Heart right ventricle (tissue), 16 donors: ENCODE measurements around the gene AGFG2. TPM values are rescaled to one million over a fixed set of nuclear protein-coding genes. Genes with fewer than 3 reads are reported as not detected.

ENCODE experiments used
- ATAC-seq, 8 donors: fragments of 200-7000 bp; cut with Tn5 transposase; one replicate each; pipeline ENCODE4 v1.9.1; 2020; ENCODE audit warnings: mild to moderate bottlenecking in 8 of 8, moderate library complexity in 8 of 8, moderate number of reproducible peaks in 1 of 8
- DNase-seq, 2 donors: peaks; one replicate each; pipeline ENCODE4 v3.0.0-alpha.2; 2020
- H3K27ac ChIP-seq, 10 donors: fragments of 200-600 bp; sonication (generic) in 2 of 10; one replicate each; pipeline versions ENCODE4 v1.5.0 to v1.8.0; 2020 to 2022; ENCODE audit warnings: mild to moderate bottlenecking in 3 of 10
- H3K27me3 ChIP-seq, 7 donors: fragments of 200-600 bp; one replicate each; pipeline ENCODE4 v1.8.0; 2021 to 2022; ENCODE audit warnings: mild to moderate bottlenecking in 2 of 7
- H3K36me3 ChIP-seq, 9 donors: fragments of 200-600 bp; sonication (generic) in 1 of 9; one replicate each; pipeline versions ENCODE4 v1.5.0 to v1.8.0; 2020 to 2022; ENCODE audit warnings: mild to moderate bottlenecking in 2 of 9
- H3K4me1 ChIP-seq, 9 donors: fragments of 200-600 bp; sonication (generic) in 1 of 9; one replicate each; pipeline versions ENCODE4 v1.5.0 to v1.8.0; 2020 to 2022; ENCODE audit warnings: mild to moderate bottlenecking in 4 of 9
- H3K4me3 ChIP-seq, 10 donors: fragments of 200-600 bp; sonication (generic) in 2 of 10; one replicate each; pipeline versions ENCODE4 v1.5.0 to v1.8.0; 2020 to 2022; ENCODE audit warnings: mild to moderate bottlenecking in 7 of 10, moderate library complexity in 2 of 10
- H3K9me3 ChIP-seq, 11 donors: fragments of 200-600 bp in 10 of 11; sonication (generic) in 2 of 11; one replicate each; pipeline versions ENCODE4 v1.5.0 to v1.8.0; 2013 to 2022; ENCODE audit warnings: mild to moderate bottlenecking in 2 of 11, control low read depth in 1 of 11, moderate library complexity in 1 of 11
- WGBS, 2 donors: extraction: QIAGEN DNeasy Blood & Tissue Kit; methylation state at CpG; one replicate each; pipeline ENCODE4 v1.1.7; 2013; ENCODE audit warnings: inconsistent platforms in 1 of 2; 5-methylcytosine and 5-hydroxymethylcytosine counted together
- intact Hi-C, 10 donors: fragments of 100-400 bp; cut with DNase I; formaldehyde crosslinking; loops; one replicate each; pipeline versions ENCODE4 v1.11.1 to v1.14.2; 2022
- polyA plus RNA-seq, 2 donors: library from polyadenylated mRNA; stranded (reverse); fragments of 200-250 nt; gene quantifications; one replicate each; pipeline ENCODE4 v1.2.3, GENCODE V29; 2013
- total RNA-seq, 10 donors: library from RNA; stranded (reverse); fragmentation: NEBNext Ultra II Directional in 3 of 10; extraction: Animal tissue kit (Norgen Biotek cat#: 25700) in 3 of 10; gene quantifications; one replicate each; pipeline versions ENCODE4 v1.2.1 to v1.2.4, GENCODE V29; 2021 to 2023
- TF ChIP-seq, protein P1 (sequence below), 9 donors: fragments of 200-600 bp; sonication (generic) in 2 of 9; IDR thresholded peaks; one replicate each; pipeline versions ENCODE4 v1.5.0 to v1.8.0; 2021 to 2022; ENCODE audit warnings: antibody characterized with exemption in 9 of 9, mild to moderate bottlenecking in 5 of 9, moderate library complexity in 1 of 9
- donor health status: Arrhythmogenic right ventricular cardiomyopathy.
- donor health status: ischemic (EF 13 %, LVEDD 7.1; RV severe dilation, severe dysfunction).
- donor health status: healthy with polysubstance abuse.
- donor health status: DM: no; HTN: yes; CAD: no.
- donor health status: DM: no; HTN: no; CAD: no.
- donor health status: ischemic (EF 25% LVEDD 6.9; RV normal size, moderate dysfunction).
- donor health status: ischemic (EF 25% LVEDD 5.7; RV mildly dilated, moderate dysfunction).
- donor health status: healthy.
- donor health status: DM: yes; HTN: yes; CAD: no.
- donor health status: Ischemic cardiomyopathy.
- donor health status: ischemic (EF 35%, LVEDD 5.7; RV mildly dilated, moderate dysfunction).
- donor health status: nonischemic (EF 11% LVEDD 7.7; RV severe dilation, severe dysfunction).
- donor health status: DM: yes; HTN: yes; CAD: no.
- donor health status: PGD.
- donor health status: ischemic (EF 29% LVEDD 5.4; RV normal size, mild dysfunction).
- donor health status: nonischemic (EF 23%, LVEDD 6.1; RV moderate dilation, normal function).

Gene AGFG2
- total and polyA plus RNA-seq, 12 donors = 9.9 to 35.8 (median 27.3) TPM

DNA sequence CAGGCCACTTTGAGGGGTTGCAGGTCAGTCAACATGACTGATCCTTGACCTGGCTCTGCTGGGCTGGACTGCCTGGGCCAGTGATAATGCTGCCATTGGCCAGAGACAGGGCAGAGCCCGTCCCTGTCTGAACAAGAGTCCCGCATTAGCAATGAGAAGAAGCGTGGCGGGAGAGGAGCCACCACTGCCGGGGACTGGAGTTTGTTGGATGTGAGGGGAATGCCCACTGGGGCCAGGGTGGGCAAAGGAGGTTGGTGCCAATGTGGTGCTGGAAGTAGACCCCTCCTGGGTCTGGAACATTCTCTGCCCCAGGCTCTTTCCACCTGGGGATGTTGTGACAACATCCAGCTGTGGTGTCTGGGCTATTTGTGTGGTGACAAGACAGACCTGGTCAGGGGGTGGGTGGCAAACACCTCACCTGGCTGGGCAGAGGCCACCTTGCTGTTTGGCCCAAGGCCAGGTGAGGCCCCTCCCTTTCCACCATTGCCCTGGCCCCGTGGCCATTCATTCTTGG lies 27.1 kb downstream of the AGFG2 start:
- 90 to 93% methylated on average over 6 of the region's 6 CpGs for WGBS, 2 donors
- peaks cover 0 to 25% (median 0%) of the 10 kb centered on the region in 9 donors for H3K36me3 ChIP-seq
- peaks cover 0 to 15% (median 0%) of the 10 kb centered on the region in 7 donors for H3K27me3 ChIP-seq
- peaks cover 0 to 31% (median 15%) of the 10 kb centered on the region in 9 donors for H3K4me1 ChIP-seq
- ATAC-seq = no peak
- TF ChIP-seq, protein P1, sequence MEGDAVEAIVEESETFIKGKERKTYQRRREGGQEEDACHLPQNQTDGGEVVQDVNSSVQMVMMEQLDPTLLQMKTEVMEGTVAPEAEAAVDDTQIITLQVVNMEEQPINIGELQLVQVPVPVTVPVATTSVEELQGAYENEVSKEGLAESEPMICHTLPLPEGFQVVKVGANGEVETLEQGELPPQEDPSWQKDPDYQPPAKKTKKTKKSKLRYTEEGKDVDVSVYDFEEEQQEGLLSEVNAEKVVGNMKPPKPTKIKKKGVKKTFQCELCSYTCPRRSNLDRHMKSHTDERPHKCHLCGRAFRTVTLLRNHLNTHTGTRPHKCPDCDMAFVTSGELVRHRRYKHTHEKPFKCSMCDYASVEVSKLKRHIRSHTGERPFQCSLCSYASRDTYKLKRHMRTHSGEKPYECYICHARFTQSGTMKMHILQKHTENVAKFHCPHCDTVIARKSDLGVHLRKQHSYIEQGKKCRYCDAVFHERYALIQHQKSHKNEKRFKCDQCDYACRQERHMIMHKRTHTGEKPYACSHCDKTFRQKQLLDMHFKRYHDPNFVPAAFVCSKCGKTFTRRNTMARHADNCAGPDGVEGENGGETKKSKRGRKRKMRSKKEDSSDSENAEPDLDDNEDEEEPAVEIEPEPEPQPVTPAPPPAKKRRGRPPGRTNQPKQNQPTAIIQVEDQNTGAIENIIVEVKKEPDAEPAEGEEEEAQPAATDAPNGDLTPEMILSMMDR (IDR thresholded peaks at IDR 0.05) = no peak
- no peaks in the 10 kb centered on the region for H3K9me3 ChIP-seq
- DNase-seq = no peak
- H3K27ac ChIP-seq = no peak overlapping the region
- intact Hi-C loops = loop anchor here in 2 of 10 donors (5.0 kb wide), 1 partner anchor 126 kb away; the partner anchor contains the start of gene GIGYF1 (in 2 of the 2)
- no peak overlapping the region for H3K4me3 ChIP-seq

DNA sequence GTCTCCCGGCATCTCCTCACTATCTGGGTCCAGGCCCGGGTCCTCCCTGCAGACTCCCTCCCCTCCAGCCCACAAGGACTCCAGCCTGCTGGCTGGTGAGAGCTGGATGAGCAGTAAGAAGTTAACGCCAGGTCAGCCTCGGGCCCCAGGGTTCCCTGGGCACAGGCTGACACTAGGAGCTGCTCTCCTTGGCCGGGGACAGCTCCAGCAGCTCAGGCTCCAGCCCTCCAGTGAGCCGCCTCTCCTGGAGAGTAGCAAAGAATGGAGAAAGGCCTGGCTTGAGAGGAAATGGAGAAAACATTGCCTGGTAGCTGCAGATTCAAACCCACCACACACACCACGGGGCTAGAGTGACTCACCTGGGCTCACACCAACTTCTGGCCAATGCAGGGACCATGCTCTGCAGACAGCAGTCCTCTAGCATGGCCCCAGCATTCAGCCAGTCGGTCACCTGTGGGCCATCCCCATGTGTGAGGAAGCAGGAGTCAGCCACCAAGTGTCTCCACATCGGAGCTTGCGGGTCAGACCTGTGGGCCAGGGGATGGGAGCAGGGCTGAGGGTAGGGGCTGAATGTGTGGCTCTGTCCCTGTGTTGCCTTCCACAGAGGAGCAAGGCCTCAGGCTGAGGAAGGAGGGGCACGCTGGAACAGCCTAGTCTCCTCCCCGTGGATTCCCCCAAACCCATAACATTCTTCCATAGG lies 28.2 kb downstream of the AGFG2 start:
- H3K4me1 ChIP-seq = peaks cover 0 to 33% (median 15%) of the 10 kb centered on the region in 9 donors
- TF ChIP-seq, protein P1 (IDR thresholded peaks at IDR 0.05) = no peak
- H3K4me3 ChIP-seq = no peak overlapping the region
- no peak for ATAC-seq
- H3K9me3 ChIP-seq = no peaks in the 10 kb centered on the region
- no peak for DNase-seq
- no peak overlapping the region for H3K27ac ChIP-seq
- H3K27me3 ChIP-seq = peaks cover 0 to 18% (median 0%) of the 10 kb centered on the region in 7 donors
- intact Hi-C loops = loop anchor here in 2 of 10 donors (5.0 kb wide), 1 partner anchor 125 kb away; the partner anchor contains the start of gene GIGYF1 (in 2 of the 2)
- peaks cover 0 to 19% (median 0%) of the 10 kb centered on the region in 9 donors for H3K36me3 ChIP-seq
- WGBS, 2 donors = 76% methylated on average over 12 of the region's 12 CpGs

DNA sequence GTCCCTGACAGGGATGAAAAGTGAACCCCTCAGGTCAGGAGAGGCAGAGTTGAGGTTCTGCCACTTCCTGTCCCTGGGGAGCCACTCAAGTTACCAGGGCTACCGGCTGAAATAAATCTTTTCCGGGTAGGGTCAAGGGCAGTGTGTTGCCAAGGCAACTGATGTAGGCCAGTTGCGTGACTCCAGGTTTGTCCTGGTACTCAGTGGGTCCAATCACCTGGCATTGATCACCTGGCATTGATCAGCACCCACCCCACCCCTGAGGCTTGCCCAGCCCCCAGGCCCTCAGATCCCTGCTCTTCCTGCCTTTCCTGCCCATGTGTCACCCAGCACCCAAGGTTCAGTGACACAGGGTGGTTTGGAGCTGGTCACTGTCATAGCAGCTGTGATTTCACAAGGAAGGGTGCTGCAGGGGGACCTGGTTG lies 28.8 kb downstream of the AGFG2 start:
- H3K27ac ChIP-seq = no peak overlapping the region
- peaks cover 0 to 33% (median 15%) of the 10 kb centered on the region in 9 donors for H3K4me1 ChIP-seq
- WGBS, 2 donors = 46 to 58% methylated on average over 3 of the region's 3 CpGs
- DNase-seq (no peak), ATAC-seq (no peak)
- intact Hi-C loops = loop anchor here in 3 of 10 donors (2.0 to 5.0 kb wide), 2 partner anchors 115 to 125 kb away; partner anchors contain the start of gene GIGYF1 (in 2 of the 3)
- no peaks in the 10 kb centered on the region for H3K9me3 ChIP-seq
- peaks cover 0 to 18% (median 0%) of the 10 kb centered on the region in 7 donors for H3K27me3 ChIP-seq
- TF ChIP-seq, protein P1 (IDR thresholded peaks at IDR 0.05) = no peak
- no peak overlapping the region for H3K4me3 ChIP-seq
- peaks cover 0 to 13% (median 0%) of the 10 kb centered on the region in 9 donors for H3K36me3 ChIP-seq

DNA sequence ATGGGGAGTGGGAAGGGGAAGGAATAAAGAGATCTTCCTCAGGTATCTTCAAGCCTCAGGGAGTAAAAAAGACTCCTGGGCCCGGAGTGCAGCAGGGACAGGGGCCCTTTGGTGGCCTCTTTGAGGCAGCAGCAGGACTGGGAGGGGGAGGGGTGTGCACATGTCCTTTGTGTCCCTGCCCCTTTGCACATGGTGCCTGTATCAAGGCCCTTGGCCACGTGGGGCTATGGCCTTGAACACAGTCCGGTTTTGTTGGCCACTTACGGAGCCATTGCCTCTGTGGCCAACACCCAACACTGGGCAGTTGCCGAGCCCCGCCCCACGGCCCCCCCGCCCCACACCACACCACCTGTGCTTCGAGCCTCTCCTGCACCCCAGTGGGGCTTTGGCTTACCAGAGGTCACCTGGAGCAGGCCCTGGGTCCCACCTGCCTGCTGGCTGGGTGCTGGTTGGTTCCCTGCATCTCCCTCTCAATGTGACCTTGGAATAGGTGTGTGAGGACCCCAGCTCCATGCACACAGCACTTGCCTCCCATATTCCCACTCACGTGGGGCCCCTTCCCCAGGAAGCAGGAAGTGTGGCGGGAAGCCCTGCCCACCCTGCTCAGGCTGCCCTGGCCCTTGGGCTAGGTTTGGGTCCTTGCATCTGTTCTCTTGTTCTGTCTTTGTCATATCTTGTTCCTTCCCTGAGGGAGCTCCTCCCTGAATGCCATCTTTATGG lies 29.3 kb downstream of the AGFG2 start:
- intact Hi-C loops = loop anchor here in 3 of 10 donors (2.0 to 5.0 kb wide), 2 partner anchors 114 to 124 kb away; partner anchors contain the start of gene GIGYF1 (in 2 of the 3)
- Histone ChIP-seq H3K9me3 (no peaks in the 10 kb centered on the region), H3K27me3 (peaks cover 0 to 18% (median 0%) of the 10 kb centered on the region in 7 donors), H3K4me1 (peaks cover 0 to 33% (median 15%) of the 10 kb centered on the region in 9 donors), H3K36me3 (peaks cover 0 to 9% (median 0%) of the 10 kb centered on the region in 9 donors), H3K27ac (no peak overlapping the region), H3K4me3 (no peak overlapping the region)
- ATAC-seq (peak in 1 of 8 donors; percentile 1), DNase-seq (no peak)
- 64 to 80% methylated on average over 11 of the region's 11 CpGs for WGBS, 2 donors
- TF ChIP-seq, protein P1 (IDR thresholded peaks at IDR 0.05) = no peak
